ENCODE data around the gene PDHB.

GRCh38 chr3:58441514-58442450 is 8.2 kb upstream of the PDHB start:
- no peak for TF ChIP-seq EZH2 (IDR thresholded peaks at IDR 0.05; ENCODE audit: borderline replicate concordance, low read length)
- no peak for TF ChIP-seq CTCF (IDR thresholded peaks at IDR 0.05; ENCODE audit: low read length)

All from OCI-LY1 (cell line).